Retinal pigment epithelial cell (primary cell): Measurements from ENCODE around the gene FGD2.
"Not testable (repeated sequence)": the region's sequence is repeated elsewhere in the genome, so short reads cannot be mapped to it uniquely, and the experiment has no call there.

Experiments used
- DNase-seq: peaks from one replicate; pipeline ENCODE4 v3.0.0-alpha.2; 2010; ENCODE audit warnings: low read depth
- H3K4me3 ChIP-seq: 2 replicates; pipeline ENCODE4 v1.5.1; 2011; ENCODE audit warnings: mild to moderate bottlenecking, low read length, control low read depth, moderate library complexity
- TF ChIP-seq, protein P1 (sequence below): conservative IDR thresholded peaks from 2 replicates; pipeline ENCODE4 v1.5.1; 2011; ENCODE audit warnings: low read depth, low read length, control low read depth, inconsistent platforms

The FGD2 gene

DNA sequence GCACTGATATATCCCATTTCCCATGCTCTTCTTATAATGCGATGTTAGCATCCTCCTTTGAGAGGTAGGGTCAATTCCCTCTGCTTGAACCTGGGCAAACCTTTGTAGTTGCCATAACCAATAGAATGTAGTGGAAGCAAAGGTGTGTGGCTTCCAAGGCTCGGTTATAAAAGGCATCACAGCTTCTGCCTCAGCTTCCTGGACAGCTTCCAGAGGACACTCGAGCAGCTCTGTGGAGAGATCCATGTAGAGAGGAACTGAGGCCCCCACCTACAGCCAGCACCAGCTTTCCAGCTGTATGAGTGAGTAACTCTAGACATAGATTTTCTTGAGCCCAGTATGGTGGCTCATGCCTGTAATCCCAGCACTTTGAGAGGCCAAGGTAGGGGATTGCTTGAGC, 36.7 kb downstream of the FGD2 start:
- TF ChIP-seq, protein P1, sequence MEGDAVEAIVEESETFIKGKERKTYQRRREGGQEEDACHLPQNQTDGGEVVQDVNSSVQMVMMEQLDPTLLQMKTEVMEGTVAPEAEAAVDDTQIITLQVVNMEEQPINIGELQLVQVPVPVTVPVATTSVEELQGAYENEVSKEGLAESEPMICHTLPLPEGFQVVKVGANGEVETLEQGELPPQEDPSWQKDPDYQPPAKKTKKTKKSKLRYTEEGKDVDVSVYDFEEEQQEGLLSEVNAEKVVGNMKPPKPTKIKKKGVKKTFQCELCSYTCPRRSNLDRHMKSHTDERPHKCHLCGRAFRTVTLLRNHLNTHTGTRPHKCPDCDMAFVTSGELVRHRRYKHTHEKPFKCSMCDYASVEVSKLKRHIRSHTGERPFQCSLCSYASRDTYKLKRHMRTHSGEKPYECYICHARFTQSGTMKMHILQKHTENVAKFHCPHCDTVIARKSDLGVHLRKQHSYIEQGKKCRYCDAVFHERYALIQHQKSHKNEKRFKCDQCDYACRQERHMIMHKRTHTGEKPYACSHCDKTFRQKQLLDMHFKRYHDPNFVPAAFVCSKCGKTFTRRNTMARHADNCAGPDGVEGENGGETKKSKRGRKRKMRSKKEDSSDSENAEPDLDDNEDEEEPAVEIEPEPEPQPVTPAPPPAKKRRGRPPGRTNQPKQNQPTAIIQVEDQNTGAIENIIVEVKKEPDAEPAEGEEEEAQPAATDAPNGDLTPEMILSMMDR: no peak
- DNase-seq: no peak
- no peak overlapping the region for H3K4me3 ChIP-seq

DNA sequence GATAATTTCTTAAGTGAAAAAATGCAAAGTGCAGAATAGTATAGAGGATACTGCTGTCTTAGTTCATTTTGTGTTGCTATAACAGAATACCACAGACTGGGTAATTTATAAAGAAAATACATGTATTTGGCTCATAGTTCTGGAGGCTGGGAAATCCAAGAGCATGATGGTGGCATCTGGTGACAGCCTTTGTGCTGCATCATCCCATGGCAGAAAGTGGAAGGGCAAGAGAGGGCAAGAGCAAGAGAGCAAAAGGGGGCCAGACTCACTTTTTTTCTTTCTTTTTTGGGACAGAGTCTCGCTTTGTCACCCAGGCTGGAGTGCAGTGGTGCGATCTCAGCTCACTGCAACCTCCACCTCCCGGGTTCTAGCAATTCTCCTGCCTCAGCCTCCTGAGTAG, 37.6 kb downstream of the FGD2 start:
- DNase-seq, H3K4me3 ChIP-seq: not testable (repeated sequence)

DNA sequence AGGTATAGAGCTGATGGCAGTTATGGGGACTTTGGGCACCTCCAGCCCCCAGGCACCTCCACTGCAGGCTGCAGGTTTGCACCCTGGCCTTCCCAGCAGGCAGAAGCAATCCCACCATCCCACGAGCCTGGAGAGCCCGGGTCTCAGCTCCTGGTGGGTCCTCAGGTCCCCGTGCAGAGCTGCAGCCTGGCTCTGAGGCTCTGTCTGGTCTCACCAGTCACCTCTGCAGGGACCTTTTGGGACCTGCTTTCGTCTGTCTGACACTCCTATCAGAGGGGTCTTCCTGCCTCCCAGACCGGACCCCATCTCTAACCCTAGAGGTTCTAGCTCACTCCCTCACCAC, 41.9 kb downstream of the FGD2 start:
- H3K4me3 ChIP-seq: no peak overlapping the region
- DNase-seq: no peak
- TF ChIP-seq, protein P1: no peak

DNA sequence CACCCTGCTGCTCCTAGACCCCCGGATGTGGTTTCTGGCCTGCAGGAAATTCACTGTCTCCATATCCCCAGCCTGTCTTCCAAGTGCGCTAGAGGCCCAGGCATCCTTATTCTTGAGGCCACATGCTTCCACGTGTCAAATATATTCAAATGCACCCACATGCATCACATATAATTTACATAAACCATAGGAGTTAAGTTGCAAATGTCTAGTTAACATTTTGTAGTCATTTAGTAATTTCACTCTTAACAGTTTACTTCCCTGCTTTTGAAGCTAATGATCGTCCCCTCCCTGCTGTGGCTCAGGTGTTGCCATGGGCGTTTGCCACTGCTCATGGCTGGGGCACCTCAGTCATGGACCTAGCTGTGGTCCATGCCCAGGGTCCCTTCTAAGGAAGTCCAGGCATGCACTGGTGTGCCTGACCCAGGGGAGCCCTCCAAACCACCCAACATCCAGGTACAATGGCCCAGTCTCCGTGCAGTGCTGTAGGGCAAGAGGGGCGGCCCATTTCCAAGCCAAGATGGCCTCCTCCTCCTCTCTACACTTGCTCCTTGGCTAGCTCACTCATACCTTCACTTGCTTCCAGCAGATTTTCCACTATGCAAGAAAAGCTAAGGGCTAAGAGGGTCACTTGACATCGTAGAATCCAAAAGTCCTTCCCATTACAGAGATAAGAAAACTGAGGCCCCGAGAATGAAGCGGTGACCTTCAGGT, 42.4 kb downstream of the FGD2 start:
- no peak for DNase-seq
- TF ChIP-seq, protein P1: no peak

DNA sequence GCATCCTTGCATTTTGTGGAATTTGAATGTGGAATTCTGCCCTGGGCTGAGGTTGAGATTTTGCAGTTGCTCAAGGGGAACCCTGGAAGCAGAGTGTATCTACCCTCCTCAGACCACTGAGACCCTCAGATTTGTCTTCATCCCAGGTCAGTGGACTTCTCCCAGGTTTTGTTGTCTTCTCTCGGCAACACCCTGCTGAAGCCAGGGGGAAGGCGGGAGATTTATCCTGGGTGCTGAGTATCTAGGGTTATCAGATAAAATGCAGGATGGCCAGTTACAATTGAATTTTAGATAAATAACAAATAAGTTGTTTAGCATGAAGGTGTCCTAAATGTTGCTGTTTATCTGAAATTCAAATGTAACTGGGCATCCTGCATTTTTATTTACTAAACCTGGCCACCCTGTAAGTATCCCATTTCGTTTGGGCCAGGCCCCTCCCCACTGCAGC, 43.0 kb downstream of the FGD2 start:
- no peak overlapping the region for H3K4me3 ChIP-seq
- TF ChIP-seq, protein P1: no peak
- no peak for DNase-seq

More for the DNA sequence above, 42.4 kb downstream of the FGD2 start:
- no peak overlapping the region for H3K4me3 ChIP-seq

DNA sequence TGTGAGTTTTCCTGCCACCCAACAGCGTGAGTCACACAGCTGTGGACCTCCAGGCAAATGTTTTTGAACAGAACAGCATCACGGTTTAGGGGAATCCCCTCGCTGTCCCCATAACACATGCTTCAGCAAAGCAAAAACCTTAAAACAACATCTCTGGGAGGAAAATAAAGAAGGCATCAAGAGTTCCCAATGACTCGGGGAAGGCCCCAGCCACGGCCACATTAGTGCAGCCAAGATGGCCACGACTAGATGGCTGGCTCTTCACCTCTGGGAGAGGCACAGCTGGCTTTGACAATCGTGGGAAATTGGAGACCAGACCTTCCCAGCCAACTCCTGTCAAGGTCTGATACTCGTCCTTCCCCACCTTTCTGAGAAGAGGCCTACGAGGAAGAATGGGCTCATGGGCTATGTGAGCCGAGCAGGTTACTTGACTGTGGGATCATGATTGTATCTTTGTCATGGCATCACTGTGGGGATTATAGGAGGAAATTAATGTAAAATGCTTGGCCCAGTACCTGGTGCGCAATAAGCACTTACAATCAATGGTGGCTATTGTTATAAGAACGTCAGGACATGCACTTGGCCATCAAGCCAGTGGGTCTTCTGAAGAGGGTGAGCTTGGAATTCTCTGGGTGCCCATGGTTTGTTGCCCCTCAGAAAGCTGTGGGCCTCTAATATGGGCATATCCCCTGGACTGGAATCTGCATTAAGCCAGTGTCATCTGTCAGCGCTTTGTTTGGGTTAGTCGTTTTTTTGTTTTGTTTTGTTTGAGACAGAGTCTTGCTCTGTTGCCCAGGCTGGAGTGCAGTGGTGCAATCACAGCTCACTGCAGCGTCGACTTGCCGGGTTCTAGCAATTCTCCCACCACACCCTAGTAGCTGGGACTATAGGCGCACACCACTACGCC, 43.6 kb downstream of the FGD2 start:
- DNase-seq: no peak
- TF ChIP-seq, protein P1: no peak
- no peak overlapping the region for H3K4me3 ChIP-seq

DNA sequence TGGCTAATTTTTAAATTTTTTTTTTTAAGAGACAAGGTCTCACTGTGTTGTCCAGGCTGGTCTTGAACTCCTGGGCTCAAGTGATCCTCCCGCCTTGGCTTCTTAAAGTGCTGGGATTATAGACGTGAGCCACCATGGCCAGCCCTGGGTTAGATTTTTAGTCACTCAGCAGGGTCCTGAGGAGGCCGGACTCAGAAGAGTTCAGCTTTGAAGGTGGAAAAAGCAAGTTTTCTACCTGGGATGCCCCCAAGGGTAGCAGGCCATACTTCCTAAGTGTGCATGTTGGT, 44.2 kb downstream of the FGD2 start:
- DNase-seq: no peak
- no peak overlapping the region for H3K4me3 ChIP-seq
- TF ChIP-seq, protein P1: no peak
